ENCODE results near the gene GALNTL6. TPM values are rescaled to one million over a fixed set of nuclear protein-coding genes. Genes with fewer than 3 reads are reported as not detected.

Gene GALNTL6
- total RNA-seq, 2 donors from 2014 or later = 0.71 TPM; not detected in 1

GRCh38 chr4:172998527-172999469 lies 1185.6 kb downstream of the GALNTL6 start:
- no peaks in the 10 kb centered on the region for H3K9me3 ChIP-seq (ENCODE audit: control insufficient read depth, low read length)
- H3K27me3 ChIP-seq (ENCODE audit: control insufficient read depth, insufficient read depth, low read length, poor library complexity, severe bottlenecking) = no peaks in the 10 kb centered on the region
- TF ChIP-seq CTCF (conservative IDR thresholded peaks at IDR 0.05) = no peak
- Mint-ChIP-seq H3K9me3 (no peaks in the 10 kb centered on the region), H3K27me3 (ENCODE audit: insufficient read depth) (no peaks in the 10 kb centered on the region), H3K4me3 (no peak overlapping the region), H3K27ac (no peak overlapping the region), H3K4me1 (peaks cover 6% of the 10 kb centered on the region), H3K36me3 (ENCODE audit: low read depth) (no peaks in the 10 kb centered on the region)
- H3K9ac ChIP-seq (ENCODE audit: extremely low read depth, low read length, poor library complexity, severe bottlenecking) = no peak overlapping the region
- DNase-seq = no peak
- 81 to 92% methylated on average over 4 to 7 of the region's 7 CpGs for WGBS, 2 experiments (ENCODE audit: insufficient coverage in 1 of 2, insufficient read length in 1 of 2)
- H3K36me3 ChIP-seq (ENCODE audit: control insufficient read depth, insufficient read depth, low read length) = no peaks in the 10 kb centered on the region
- H3K4me3 ChIP-seq (ENCODE audit: low read length) = no peak overlapping the region
- H3K4me1 ChIP-seq (ENCODE audit: control insufficient read depth, insufficient read depth, low read length) = no peaks in the 10 kb centered on the region
- no peak overlapping the region for H3K27ac ChIP-seq (ENCODE audit: low read depth, low read length)

- Mint-ChIP-seq H3K27ac (no peak overlapping the region), H3K4me1 (peaks cover 6% of the 10 kb centered on the region), H3K36me3 (ENCODE audit: low read depth) (no peaks in the 10 kb centered on the region), H3K9me3 (no peaks in the 10 kb centered on the region), H3K4me3 (no peak overlapping the region), H3K27me3 (ENCODE audit: insufficient read depth) (no peaks in the 10 kb centered on the region)
- Histone ChIP-seq H3K4me3 (ENCODE audit: low read length) (no peak overlapping the region), H3K4me1 (ENCODE audit: control insufficient read depth, insufficient read depth, low read length) (no peaks in the 10 kb centered on the region), H3K9me3 (ENCODE audit: control insufficient read depth, low read length) (no peaks in the 10 kb centered on the region), H3K27me3 (ENCODE audit: control insufficient read depth, insufficient read depth, low read length, poor library complexity, severe bottlenecking) (no peaks in the 10 kb centered on the region), H3K36me3 (ENCODE audit: control insufficient read depth, insufficient read depth, low read length) (no peaks in the 10 kb centered on the region), H3K9ac (ENCODE audit: extremely low read depth, low read length, poor library complexity, severe bottlenecking) (no peak overlapping the region), H3K27ac (ENCODE audit: low read depth, low read length) (no peak overlapping the region)
- no peak for DNase-seq
- no peak for TF ChIP-seq CTCF (conservative IDR thresholded peaks at IDR 0.05)
Measured at GRCh38 chr4:173001571-173001970, 1188.4 kb downstream of the GALNTL6 start.

- Mint-ChIP-seq H3K27me3 (ENCODE audit: insufficient read depth) (no peaks in the 10 kb centered on the region), H3K36me3 (ENCODE audit: low read depth) (no peaks in the 10 kb centered on the region), H3K9me3 (no peaks in the 10 kb centered on the region), H3K4me1 (peaks cover 4% of the 10 kb centered on the region), H3K4me3 (no peak overlapping the region), H3K27ac (no peak overlapping the region)
- no peak for DNase-seq
- Histone ChIP-seq H3K27me3 (ENCODE audit: control insufficient read depth, insufficient read depth, low read length, poor library complexity, severe bottlenecking) (no peaks in the 10 kb centered on the region), H3K4me3 (ENCODE audit: low read length) (no peak overlapping the region), H3K27ac (ENCODE audit: low read depth, low read length) (no peak overlapping the region), H3K36me3 (ENCODE audit: control insufficient read depth, insufficient read depth, low read length) (no peaks in the 10 kb centered on the region), H3K9ac (ENCODE audit: extremely low read depth, low read length, poor library complexity, severe bottlenecking) (no peak overlapping the region), H3K9me3 (ENCODE audit: control insufficient read depth, low read length) (no peaks in the 10 kb centered on the region), H3K4me1 (ENCODE audit: control insufficient read depth, insufficient read depth, low read length) (no peaks in the 10 kb centered on the region)
- WGBS, 2 experiments (ENCODE audit: insufficient coverage in 1 of 2, insufficient read length in 1 of 2) = 93 to 100% methylated on average over 2 to 6 of the region's 6 CpGs
- no peak for TF ChIP-seq CTCF (conservative IDR thresholded peaks at IDR 0.05)
Measured at GRCh38 chr4:173002830-173003561, 1189.8 kb downstream of the GALNTL6 start.

Measured in endodermal cell (in vitro differentiated cells).